GM12878 (cell line): ENCODE results near the gene TMEM61. TPM values are rescaled to one million over a fixed set of nuclear protein-coding genes. Genes with fewer than 3 reads are reported as not detected.

Experiments
- ATAC-seq: fragments of 200-7000 bp; cut with Tn5 transposase; 3 replicates; pipeline ENCODE4 v1.9.1; 2020; ENCODE audit warnings: mild to moderate bottlenecking, moderate library complexity
- BruUV-seq: library from RNA; stranded (reverse); fragments of 400-500 nt; replicated peaks from 2 replicates; lab custom pipeline; 2021; lab: Mats Ljungman, UMichigan
- CTCF ChIA-PET: fragments of 300-600 bp; sonication (Branson Sonifier 250); formaldehyde crosslinking; extraction: SDS; loops from one replicate; lab custom pipeline; 2021; ENCODE audit warnings: inconsistent platforms; lab: Yijun Ruan, JAX
- POLR2A ChIA-PET: fragments of 350-600 bp; formaldehyde crosslinking; extraction: SDS; loops from one replicate; lab custom pipeline; 2021; ENCODE audit warnings: inconsistent platforms; lab: Charles Lee
- RAD21 ChIA-PET: fragments of 300-600 bp; sonication (Branson Sonifier 250); formaldehyde crosslinking; loops from one replicate; lab custom pipeline; 2023; ENCODE audit warnings: antibody characterized with exemption; ENCODE audit not compliant: unreplicated experiment; lab: Charles Lee
- SMC1A ChIA-PET: fragments of 300-600 bp; sonication (Branson Sonifier 250); formaldehyde crosslinking; loops from one replicate; lab custom pipeline; 2023; ENCODE audit not compliant: unreplicated experiment, uncharacterized antibody; lab: Charles Lee
- DNase-seq: peaks from one replicate; pipeline ENCODE4 v3.0.0-alpha.2; 2011; ENCODE audit warnings: low read depth, low spot score
- FAIRE-seq: peaks from 3 replicates; lab custom pipeline; 2011; peaks lifted over from hg19 to GRCh38; lab: Jason Lieb, UNC
- H2AFZ ChIP-seq: 2 replicates; pipeline ENCODE4 v1.6.0; 2011; ENCODE audit warnings: low read depth, low read length, control low read depth; ENCODE audit not compliant: control insufficient read depth
- H3K27ac ChIP-seq: 2 replicates; pipeline ENCODE4 v1.5.1; 2011; ENCODE audit warnings: control low read depth; ENCODE audit not compliant: control insufficient read depth, insufficient read depth
- H3K27me3 ChIP-seq, 2 experiments: replicated peaks in 1 of 2; 2 replicates each; pipeline versions ENCODE4 v1.6.0 to v1.6.1; 2011; ENCODE audit warnings: low read length in 1 of 2; ENCODE audit not compliant: control insufficient read depth in 2 of 2, insufficient read depth in 2 of 2
- H3K36me3 ChIP-seq, 2 experiments: 2 replicates each; pipeline ENCODE4 v1.5.1; 2011; ENCODE audit warnings: low read length in 1 of 2; ENCODE audit not compliant: control insufficient read depth in 2 of 2, insufficient read depth in 2 of 2
- H3K4me1 ChIP-seq: 2 replicates; pipeline ENCODE4 v1.6.1; 2011; ENCODE audit warnings: mild to moderate bottlenecking, low read length, moderate library complexity, mixed read lengths; ENCODE audit not compliant: control insufficient read depth, insufficient read depth
- H3K4me2 ChIP-seq: 2 replicates; pipeline ENCODE4 v1.6.0; 2011; ENCODE audit warnings: control low read depth; ENCODE audit not compliant: control insufficient read depth, insufficient read depth
- H3K4me3 ChIP-seq: fragments of 200-600 bp; sonication (generic); 2 replicates; pipeline ENCODE4 v1.5.1; 2016
- H3K79me2 ChIP-seq: 2 replicates; pipeline ENCODE4 v1.6.0; 2011; ENCODE audit warnings: low read length; ENCODE audit not compliant: control insufficient read depth, insufficient read depth
- H3K9ac ChIP-seq: 2 replicates; pipeline ENCODE4 v1.8.0; 2011; ENCODE audit warnings: low read length, control low read depth, mixed read lengths; ENCODE audit not compliant: control insufficient read depth, insufficient read depth
- H3K9me3 ChIP-seq: replicated peaks from 3 replicates; pipeline ENCODE4 v1.5.1; 2011; ENCODE audit warnings: mild to moderate bottlenecking, low read length; ENCODE audit not compliant: control insufficient read depth, insufficient read depth
- H4K20me1 ChIP-seq: 2 replicates; pipeline ENCODE4 v1.6.0; 2011; ENCODE audit not compliant: control insufficient read depth, insufficient read depth
- CBX5 ChIP-seq: sonication (generic); IDR thresholded peaks from 2 replicates; pipeline ENCODE4 v1.6.1; 2016; ENCODE audit warnings: low read depth, moderate library complexity, mild to moderate bottlenecking, inconsistent platforms
- ETV6 ChIP-seq, 2 experiments: fragments of 450-650 bp in 1 of 2; IDR thresholded peaks in 1 of 2; conservative IDR thresholded peaks in 1 of 2; 2 replicates each; pipeline ENCODE4 v1.6.1; 2014; ENCODE audit warnings: antibody characterized with exemption in 1 of 2, borderline replicate concordance in 1 of 2, low read depth in 1 of 2, mild to moderate bottlenecking in 1 of 2, moderate library complexity in 1 of 2
- EZH2 ChIP-seq: IDR thresholded peaks from 2 replicates; pipeline ENCODE4 v1.6.1; 2012; ENCODE audit warnings: low read depth, mild to moderate bottlenecking, control low read depth, inconsistent platforms, low read length, borderline replicate concordance; ENCODE audit not compliant: control insufficient read depth
- HCFC1 ChIP-seq: fragments of 150-350 bp; IDR thresholded peaks from 2 replicates; pipeline ENCODE4 v1.6.1; 2014; ENCODE audit warnings: low read length
- IRF3 ChIP-seq: fragments of 450-650 bp; IDR thresholded peaks from 2 replicates; pipeline ENCODE4 v1.6.1; 2014; ENCODE audit warnings: mild to moderate bottlenecking
- KDM1A ChIP-seq: fragments of 200-600 bp; sonication (generic); IDR thresholded peaks from 2 replicates; pipeline ENCODE4 v1.6.1; 2016; ENCODE audit warnings: borderline replicate concordance
- MEF2B ChIP-seq: fragments of 450-650 bp; IDR thresholded peaks from 2 replicates; pipeline ENCODE4 v1.6.1; 2018; ENCODE audit warnings: mild to moderate bottlenecking, moderate library complexity; ENCODE audit not compliant: partially characterized antibody, poor library complexity, severe bottlenecking
- MXI1 ChIP-seq: fragments of 150-350 bp; IDR thresholded peaks from 2 replicates; pipeline ENCODE4 v1.6.1; 2011; ENCODE audit warnings: low read depth, mild to moderate bottlenecking, inconsistent platforms, low read length, improper control_type of control experiment
- RBBP5 ChIP-seq: fragments of 200-600 bp; sonication (generic); conservative IDR thresholded peaks from 2 replicates; pipeline ENCODE4 v1.6.1; 2016
- SREBF2 ChIP-seq: IDR thresholded peaks from 2 replicates; pipeline ENCODE4 v1.6.1; 2012; ENCODE audit warnings: mild to moderate bottlenecking, low read length
- SUZ12 ChIP-seq: fragments of 200-600 bp; sonication (generic); IDR thresholded peaks from one replicate; pipeline ENCODE4 v1.6.1; 2018; ENCODE audit warnings: antibody characterized with exemption, mild to moderate bottlenecking; ENCODE audit not compliant: unreplicated experiment
- YBX1 ChIP-seq: fragments of 450-650 bp; IDR thresholded peaks from 2 replicates; pipeline ENCODE4 v1.6.1; 2016; ENCODE audit warnings: antibody characterized with exemption
- ZBTB11 ChIP-seq: fragments of 450-650 bp; formaldehyde crosslinking; IDR thresholded peaks from 2 replicates; pipeline ENCODE4 v1.5.0; 2022; ENCODE audit warnings: mild to moderate bottlenecking, missing genetic modification characterization
- ZNF207 ChIP-seq: fragments of 450-650 bp; IDR thresholded peaks from 2 replicates; pipeline ENCODE4 v1.6.1; 2014; ENCODE audit warnings: antibody characterized with exemption, mild to moderate bottlenecking, borderline replicate concordance
- ZNF622 ChIP-seq: fragments of 450-650 bp; IDR thresholded peaks from 2 replicates; pipeline ENCODE4 v1.6.1; 2017; ENCODE audit warnings: mild to moderate bottlenecking, inconsistent platforms
- ZNF687 ChIP-seq: fragments of 450-650 bp; IDR thresholded peaks from 2 replicates; pipeline ENCODE4 v1.6.1; 2017; ENCODE audit warnings: mild to moderate bottlenecking, moderate library complexity
- WGBS: methylation state at CpG from one replicate; pipeline ENCODE4 v1.1.6; 2016; ENCODE audit warnings: low lambda C conversion rate; ENCODE audit not compliant: insufficient replicate concordance, insufficient coverage; ENCODE audit errors: missing lambda C conversion rate; 5-methylcytosine and 5-hydroxymethylcytosine counted together
- in situ Hi-C: fragments of 300-500 bp; cut with MboI; formaldehyde crosslinking; loops from 9 replicates; pipeline ENCODE4 v1.14.3; 2018; ENCODE audit warnings: mixed read lengths
- intact Hi-C: fragments of 100-400 bp; cut with micrococcal nuclease; formaldehyde crosslinking; loops from one replicate; pipeline ENCODE4 v1.14.2; 2022; ENCODE audit not compliant: unreplicated experiment
- polyA plus RNA-seq, 11 experiments: library from polyadenylated mRNA; depleted of rRNA in 4 of 11; unstranded in 6 of 11; stranded (reverse) in 5 of 11; fragments of >200 nt; fragmentation: Nextera tagmentation in 4 of 11; fragmentation: Illumina TruSeq in 1 of 11; extraction: Ambion mirVana in 4 of 11; extraction: Trizol in 1 of 11; gene quantifications; 1 replicate in 1 of 11; 2 replicates in 10 of 11; pipeline versions ENCODE4 v1.2.1 to v1.2.3, GENCODE V29; 2011 to 2016; ENCODE audit warnings: inconsistent platforms in 2 of 11, missing spikeins in 2 of 11, low read depth in 1 of 11
- total RNA-seq, 4 experiments: library from RNA; depleted of rRNA in 3 of 4; stranded (reverse); fragments of >200 nt in 3 of 4; fragmentation: Illumina TruSeq in 1 of 4; extraction: Trizol in 1 of 4; gene quantifications; 2 replicates each; pipeline versions ENCODE4 v1.2.1 to v1.2.3, GENCODE V29; 2013 to 2021

The TMEM61 gene
- total and polyA plus RNA-seq, 10 of the 15 experiments (the other 5 are each of a cell fraction or from before 2014, with no cell fraction given): not detected

GRCh38 chr1:55035904-55036303 is 55.5 kb downstream of the TMEM61 start:
- peaks cover 5 to 13% of the 10 kb centered on the region in 2 experiments for H3K27me3 ChIP-seq
- H3K4me3 ChIP-seq: no peak overlapping the region
- in situ Hi-C loops (no loop called here), intact Hi-C loops (no loop called here)
- FAIRE-seq (no peak), DNase-seq (no peak), ATAC-seq (no peak)
- BruUV-seq: no TSS peak
- ChIA-PET POLR2A (no interaction called here), RAD21 (no interaction called here), SMC1A (interaction anchor here (0.9 kb wide), 1 partner anchor 14 kb away, joined by 3 read pairs; no protein-coding TSS in a partner anchor), CTCF (interaction anchor here (0.7 to 1.1 kb wide), 2 partner anchors 59 to 91 kb away, joined by 3 to 4 read pairs; no protein-coding TSS in a partner anchor)
- no peaks in the 10 kb centered on the region for H3K4me1 ChIP-seq
- H3K9me3 ChIP-seq: no peaks in the 10 kb centered on the region
- no peak overlapping the region for H3K4me2 ChIP-seq
- no peak overlapping the region for H3K27ac ChIP-seq
- 16% methylated on average over 4 of the region's 4 CpGs for WGBS
- no peaks in the 10 kb centered on the region for H3K36me3 ChIP-seq
- H4K20me1 ChIP-seq: no peaks in the 10 kb centered on the region; the same call in 1 of the 2 replicates
- H2AFZ ChIP-seq: no peak overlapping the region
- H3K9ac ChIP-seq: no peak overlapping the region
- H3K79me2 ChIP-seq: no peaks in the 10 kb centered on the region
- TF ChIP-seq KDM1A (no peak), SREBF2 (no peak), RBBP5 (no peak), ZNF622 (no peak), ZBTB11 (CRISPR knock-in tag) (no peak), EZH2 (no peak), CBX5 (no peak), SUZ12 (no peak), YBX1 (no peak), ETV6 (conservative IDR thresholded peaks at IDR 0.05 in 1 of 2, IDR thresholded peaks at IDR 0.05 in 1 of 2; ENCODE audit: borderline replicate concordance in 1 of 2, low read depth in 1 of 2) (no peak), HCFC1 (no peak), ZNF207 (no peak), IRF3 (no peak), MEF2B (no peak), ZNF687 (no peak), MXI1 (no peak)
